CD8-positive, alpha-beta memory T cell (primary cell): ENCODE data around the gene FAM3D. TPM values are rescaled to one million over a fixed set of nuclear protein-coding genes. Genes with fewer than 3 reads are reported as not detected.

Source experiments
- CTCF ChIA-PET: fragments of 350-600 bp; sonication (Branson Sonifier 250); formaldehyde crosslinking; loops from one replicate; lab custom pipeline; 2021; ENCODE audit warnings: antibody characterized with exemption; lab: Charles Lee
- POLR2A ChIA-PET: fragments of 350-600 bp; sonication (Branson Sonifier 250); formaldehyde crosslinking; loops from one replicate; lab custom pipeline; 2021; ENCODE audit warnings: antibody characterized with exemption; lab: Charles Lee
- DNase-seq, 5 donors: peaks; one replicate each; pipeline versions ENCODE4 v3.0.0 to v3.0.0-alpha.2; 2020 to 2022; ENCODE audit warnings: mixed read lengths in 1 of 5
- H3K27ac ChIP-seq: one replicate; pipeline ENCODE4 v1.7.0; 2013; ENCODE audit warnings: low read depth, mild to moderate bottlenecking, low read length, moderate library complexity
- H3K27me3 ChIP-seq: 2 replicates; pipeline ENCODE4 v1.7.0; 2013; ENCODE audit warnings: low read length, mild to moderate bottlenecking; ENCODE audit not compliant: insufficient read depth, poor library complexity, severe bottlenecking
- H3K36me3 ChIP-seq: 2 replicates; pipeline ENCODE4 v1.7.0; 2013; ENCODE audit warnings: mild to moderate bottlenecking, low read length, moderate library complexity; ENCODE audit not compliant: insufficient read depth
- H3K4me1 ChIP-seq: 2 replicates; pipeline ENCODE4 v1.7.0; 2013; ENCODE audit warnings: mild to moderate bottlenecking, low read length, moderate library complexity; ENCODE audit not compliant: insufficient read depth
- H3K4me3 ChIP-seq: 2 replicates; pipeline ENCODE4 v1.7.0; 2013; ENCODE audit warnings: mild to moderate bottlenecking, low read length
- H3K9me3 ChIP-seq: 2 replicates; pipeline ENCODE4 v1.7.0; 2013; ENCODE audit warnings: mild to moderate bottlenecking, low read length
- H3K27ac Mint-ChIP-seq, 8 donors: one replicate each; pipeline ENCODE4 v1.8.0; 2020 to 2021; ENCODE audit warnings: mixed read lengths in 8 of 8, mild to moderate bottlenecking in 6 of 8, inconsistent platforms in 3 of 8, moderate library complexity in 3 of 8
- H3K27me3 Mint-ChIP-seq, 2 donors: one replicate each; pipeline ENCODE4 v1.8.0; 2020 to 2021; ENCODE audit warnings: mixed read lengths in 2 of 2, mild to moderate bottlenecking in 1 of 2, moderate library complexity in 1 of 2
- H3K36me3 Mint-ChIP-seq, 3 donors: one replicate each; pipeline ENCODE4 v1.8.0; 2020 to 2021; ENCODE audit warnings: mixed read lengths in 3 of 3, inconsistent platforms in 1 of 3, mild to moderate bottlenecking in 1 of 3
- H3K4me1 Mint-ChIP-seq, 3 donors: one replicate each; pipeline ENCODE4 v1.8.0; 2020 to 2021; ENCODE audit warnings: mixed read lengths in 3 of 3, inconsistent platforms in 1 of 3, mild to moderate bottlenecking in 1 of 3
- H3K4me3 Mint-ChIP-seq, 7 donors: one replicate each; pipeline ENCODE4 v1.8.0; 2020 to 2021; ENCODE audit warnings: mixed read lengths in 7 of 7, mild to moderate bottlenecking in 6 of 7, moderate library complexity in 4 of 7, inconsistent platforms in 2 of 7
- H3K9me3 Mint-ChIP-seq, 5 donors: one replicate each; pipeline ENCODE4 v1.8.0; 2020 to 2022; ENCODE audit warnings: mixed read lengths in 5 of 5, mild to moderate bottlenecking in 3 of 5, moderate library complexity in 2 of 5, inconsistent platforms in 1 of 5
- polyA plus RNA-seq: library from polyadenylated mRNA; unstranded; fragments of 300-500 nt; fragmentation: Illumina TruSeq; gene quantifications from one replicate; pipeline ENCODE4 v1.2.3, GENCODE V29; 2021
- total RNA-seq, 2 experiments: library from RNA; stranded (reverse); gene quantifications; one replicate each; pipeline ENCODE4 v1.2.3, GENCODE V29; 2021

Gene FAM3D
- total and polyA plus RNA-seq, 3 experiments from 2014 or later, result not detected

- Histone ChIP-seq H3K4me1 (no peaks in the 10 kb centered on the region), H3K27me3 (no peaks in the 10 kb centered on the region), H3K9me3 (no peaks in the 10 kb centered on the region), H3K4me3 (no peak overlapping the region), H3K36me3 (no peaks in the 10 kb centered on the region), H3K27ac (no peak overlapping the region)
- Mint-ChIP-seq H3K27me3 (peaks cover 8 to 30% of the 10 kb centered on the region in 2 donors), H3K27ac (no peak overlapping the region), H3K4me1 (no peaks in the 10 kb centered on the region), H3K4me3 (no peak overlapping the region), H3K9me3 (no peaks in the 10 kb centered on the region), H3K36me3 (no peaks in the 10 kb centered on the region)
- DNase-seq, result no peak
- CTCF ChIA-PET, result no interaction called here
- POLR2A ChIA-PET, result no interaction called here
Observed at GRCh38 chr3:58637509-58637908, 29.1 kb downstream of the FAM3D start.

- Histone ChIP-seq H3K36me3 (no peaks in the 10 kb centered on the region), H3K27me3 (no peaks in the 10 kb centered on the region), H3K9me3 (no peaks in the 10 kb centered on the region), H3K4me3 (no peak overlapping the region), H3K27ac (no peak overlapping the region), H3K4me1 (no peaks in the 10 kb centered on the region)
- H3K36me3 Mint-ChIP-seq, result no peaks in the 10 kb centered on the region
- no peak for DNase-seq
- no peak overlapping the region for H3K4me3 Mint-ChIP-seq
- ChIA-PET CTCF (no interaction called here), POLR2A (no interaction called here)
- H3K4me1 Mint-ChIP-seq, result no peaks in the 10 kb centered on the region
- H3K27ac Mint-ChIP-seq, result no peak overlapping the region
- peaks cover 9 to 40% of the 10 kb centered on the region in 2 donors for H3K27me3 Mint-ChIP-seq
- no peaks in the 10 kb centered on the region for H3K9me3 Mint-ChIP-seq
Observed at GRCh38 chr3:58635371-58636285, 30.9 kb downstream of the FAM3D start.

- POLR2A ChIA-PET, result no interaction called here
- Mint-ChIP-seq H3K4me3 (no peak overlapping the region), H3K4me1 (no peaks in the 10 kb centered on the region), H3K36me3 (no peaks in the 10 kb centered on the region), H3K9me3 (no peaks in the 10 kb centered on the region), H3K27ac (peak overlapping the region in 1 of 8 donors; percentile 48), H3K27me3 (peaks cover 12 to 37% of the 10 kb centered on the region in 2 donors)
- CTCF ChIA-PET, result interaction anchor here (0.5 kb wide), 1 partner anchor 65 kb away, joined by 3 read pairs; no protein-coding TSS in a partner anchor
- Histone ChIP-seq H3K27ac (no peak overlapping the region), H3K4me3 (no peak overlapping the region), H3K36me3 (no peaks in the 10 kb centered on the region), H3K4me1 (no peaks in the 10 kb centered on the region), H3K9me3 (no peaks in the 10 kb centered on the region), H3K27me3 (no peaks in the 10 kb centered on the region)
- no peak for DNase-seq
Observed at GRCh38 chr3:58633157-58633865, 33.3 kb downstream of the FAM3D start.

GRCh38 chr3:58631742-58632141 lies 34.8 kb downstream of the FAM3D start:
- Histone ChIP-seq H3K4me1 (no peaks in the 10 kb centered on the region), H3K36me3 (no peaks in the 10 kb centered on the region), H3K4me3 (no peak overlapping the region), H3K27me3 (no peaks in the 10 kb centered on the region), H3K9me3 (no peaks in the 10 kb centered on the region), H3K27ac (no peak overlapping the region)
- Mint-ChIP-seq H3K27me3 (peaks cover 10 to 36% of the 10 kb centered on the region in 2 donors), H3K4me1 (no peaks in the 10 kb centered on the region), H3K27ac (no peak overlapping the region), H3K9me3 (no peaks in the 10 kb centered on the region), H3K4me3 (no peak overlapping the region), H3K36me3 (no peaks in the 10 kb centered on the region)
- CTCF ChIA-PET, result interaction anchor here (0.7 to 2.5 kb wide), 6 partner anchors 17 to 329 kb away, joined by 3 to 15 read pairs (median 5); partner anchors contain the start of genes HTD2 and RPP14
- no peak for DNase-seq
- POLR2A ChIA-PET, result no interaction called here

DNA sequence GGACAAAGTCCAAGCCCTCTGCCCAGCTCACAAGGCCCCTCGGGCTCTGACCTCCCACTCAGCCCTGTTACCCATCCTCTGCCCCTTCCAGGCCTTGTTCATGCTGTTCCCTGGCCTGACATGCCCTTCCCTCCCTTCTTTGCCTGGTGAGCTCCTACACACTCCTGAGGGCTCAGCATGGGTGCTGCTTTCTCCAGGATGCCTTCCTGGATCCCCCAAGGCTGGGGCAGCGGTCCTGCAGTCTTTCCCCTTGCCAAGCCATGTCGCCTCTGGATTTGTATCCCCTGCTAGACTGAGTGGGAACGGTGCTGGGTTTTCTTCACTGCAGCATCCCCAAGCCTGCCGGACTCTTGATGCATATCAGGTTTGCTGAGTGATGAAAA lies 35.9 kb downstream of the FAM3D start:
- DNase-seq, result no peak
- Histone ChIP-seq H3K9me3 (no peaks in the 10 kb centered on the region), H3K27ac (no peak overlapping the region), H3K4me3 (no peak overlapping the region), H3K27me3 (no peaks in the 10 kb centered on the region), H3K4me1 (no peaks in the 10 kb centered on the region), H3K36me3 (no peaks in the 10 kb centered on the region)
- Mint-ChIP-seq H3K4me3 (no peak overlapping the region), H3K36me3 (no peaks in the 10 kb centered on the region), H3K27me3 (peaks cover 6 to 28% of the 10 kb centered on the region in 2 donors), H3K9me3 (no peaks in the 10 kb centered on the region), H3K4me1 (peaks cover 0 to under 1% (median 0%) of the 10 kb centered on the region in 3 donors), H3K27ac (peak overlapping the region in 1 of 8 donors; percentile 25)
- CTCF ChIA-PET, result interaction anchor here (0.9 to 2.6 kb wide), 11 partner anchors 8 to 323 kb away, joined by 3 to 21 read pairs (median 6); partner anchors contain the start of genes HTD2 and RPP14
- POLR2A ChIA-PET, result no interaction called here

GRCh38 chr3:58630076-58630709 lies 36.4 kb downstream of the FAM3D start:
- no peaks in the 10 kb centered on the region for H3K36me3 Mint-ChIP-seq
- ChIA-PET CTCF (interaction anchor here (0.9 to 2.6 kb wide), 10 partner anchors 8 to 323 kb away, joined by 3 to 21 read pairs (median 6); partner anchors contain the start of genes HTD2 and RPP14), POLR2A (no interaction called here)
- peak; percentile 17 to 68 (median 41) for DNase-seq
- H3K27me3 ChIP-seq, result no peaks in the 10 kb centered on the region
- no peaks in the 10 kb centered on the region for H3K9me3 ChIP-seq
- H3K27ac ChIP-seq, result no peak overlapping the region
- H3K4me3 ChIP-seq, result no peak overlapping the region
- no peaks in the 10 kb centered on the region for H3K9me3 Mint-ChIP-seq
- H3K27me3 Mint-ChIP-seq, result peaks cover 6 to 23% of the 10 kb centered on the region in 2 donors
- no peaks in the 10 kb centered on the region for H3K4me1 ChIP-seq
- no peak overlapping the region for H3K4me3 Mint-ChIP-seq
- peaks cover 0 to 6% (median 3%) of the 10 kb centered on the region in 3 donors for H3K4me1 Mint-ChIP-seq
- H3K36me3 ChIP-seq, result no peaks in the 10 kb centered on the region
- peak overlapping the region in 1 of 8 donors; percentile 25 for H3K27ac Mint-ChIP-seq

DNA sequence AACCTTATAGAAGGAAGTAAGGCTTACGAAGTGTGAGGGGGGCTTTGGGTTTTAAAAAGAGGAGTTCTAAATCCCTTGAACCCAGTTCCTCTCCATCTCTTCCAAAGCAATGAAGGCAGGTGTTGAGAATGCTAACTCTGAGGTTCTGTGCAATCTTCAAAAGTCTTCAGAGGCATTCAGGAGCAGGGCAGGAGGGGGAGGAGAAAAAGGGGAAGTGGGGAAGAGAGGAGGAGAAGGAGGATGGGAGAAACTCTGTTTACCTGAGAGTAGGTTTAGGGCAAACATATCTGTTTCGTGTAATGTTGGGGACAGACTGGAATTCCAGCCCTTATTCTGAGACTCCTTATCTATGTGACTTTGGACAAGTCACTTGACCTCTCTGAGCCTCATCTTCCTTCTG lies 36.9 kb downstream of the FAM3D start:
- Mint-ChIP-seq H3K4me3 (no peak overlapping the region), H3K9me3 (no peaks in the 10 kb centered on the region), H3K36me3 (no peaks in the 10 kb centered on the region), H3K27ac (no peak overlapping the region), H3K27me3 (peaks cover 6 to 19% of the 10 kb centered on the region in 2 donors), H3K4me1 (peaks cover 0 to 7% (median 4%) of the 10 kb centered on the region in 3 donors)
- DNase-seq, result no peak
- ChIA-PET CTCF (interaction anchor here (0.9 to 2.6 kb wide), 10 partner anchors 8 to 322 kb away, joined by 3 to 21 read pairs (median 6); partner anchors contain the start of genes HTD2 and RPP14), POLR2A (no interaction called here)
- Histone ChIP-seq H3K9me3 (no peaks in the 10 kb centered on the region), H3K27ac (no peak overlapping the region), H3K27me3 (no peaks in the 10 kb centered on the region), H3K36me3 (no peaks in the 10 kb centered on the region), H3K4me3 (no peak overlapping the region), H3K4me1 (no peaks in the 10 kb centered on the region)
